Measurements from ENCODE around the gene KRT33A.
A peak's percentile ranks its signal among the peaks of the same experiment; 100 is the strongest.

Gene KRT33A

DNA sequence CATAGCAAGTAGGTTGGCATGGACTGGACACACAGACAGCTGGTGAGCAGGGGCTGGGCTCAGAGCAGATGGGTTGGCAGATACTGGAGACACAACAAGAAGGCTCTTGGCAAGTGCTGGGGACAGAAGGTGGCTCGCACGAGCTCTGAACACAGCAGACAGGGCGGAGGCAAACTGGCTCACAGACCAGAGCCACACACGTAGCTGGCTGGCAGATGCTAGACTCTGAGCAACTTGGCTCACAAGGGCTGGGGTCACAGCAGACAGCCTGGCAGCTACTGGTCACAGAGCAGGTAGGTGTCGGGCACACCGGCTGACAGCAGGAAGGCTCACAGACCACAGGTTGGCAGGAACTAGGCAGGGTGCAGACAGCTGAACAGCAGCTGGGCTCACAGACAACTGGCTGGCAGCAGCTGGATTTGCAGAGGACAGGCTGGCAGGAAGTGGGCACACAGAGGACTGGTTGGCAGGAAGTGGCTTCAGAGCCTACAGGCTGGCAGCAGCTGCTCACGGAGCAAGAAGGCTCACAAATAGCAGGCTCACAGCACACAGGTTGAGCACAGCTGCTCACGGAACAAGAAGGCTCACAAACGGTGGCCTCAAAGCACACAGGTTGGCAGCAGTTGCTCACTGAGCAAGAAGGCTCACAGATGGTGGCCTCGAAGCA is 42.2 kb downstream of the KRT33A start:
- Histone ChIP-seq H3F3A (ENCODE audit: insufficient read depth, low read length) (no peaks in the 10 kb centered on the region), H3K27me3 (ENCODE audit: insufficient read depth, low read length) (no peaks in the 10 kb centered on the region), H3K9me2 (ENCODE audit: low read depth, low read length) (no peaks in the 10 kb centered on the region), H2AFZ (ENCODE audit: low read length) (no peak overlapping the region), H3K4me1 (ENCODE audit: insufficient read depth, low read length, severe bottlenecking) (peaks cover 13% of the 10 kb centered on the region), H3K36me3 (ENCODE audit: insufficient read depth, low read length) (no peaks in the 10 kb centered on the region), H3K9me3 (ENCODE audit: low read length) (no peaks in the 10 kb centered on the region), H3K27ac (ENCODE audit: low read depth, low read length, poor library complexity, severe bottlenecking) (peak overlapping the region; percentile 26), H3K79me2 (ENCODE audit: insufficient read depth, low read length) (no peaks in the 10 kb centered on the region), H3K9ac (ENCODE audit: low read length) (no peak overlapping the region), H4K20me1 (ENCODE audit: insufficient read depth, low read length) (no peaks in the 10 kb centered on the region), H3K4me3 (ENCODE audit: low read depth, low read length, poor library complexity, severe bottlenecking) (peak overlapping the region; percentile 5), H3K4me2 (ENCODE audit: low read length) (peak overlapping the region; percentile 12; the same call in 1 of the 2 replicates)
- TF ChIP-seq, protein P1, sequence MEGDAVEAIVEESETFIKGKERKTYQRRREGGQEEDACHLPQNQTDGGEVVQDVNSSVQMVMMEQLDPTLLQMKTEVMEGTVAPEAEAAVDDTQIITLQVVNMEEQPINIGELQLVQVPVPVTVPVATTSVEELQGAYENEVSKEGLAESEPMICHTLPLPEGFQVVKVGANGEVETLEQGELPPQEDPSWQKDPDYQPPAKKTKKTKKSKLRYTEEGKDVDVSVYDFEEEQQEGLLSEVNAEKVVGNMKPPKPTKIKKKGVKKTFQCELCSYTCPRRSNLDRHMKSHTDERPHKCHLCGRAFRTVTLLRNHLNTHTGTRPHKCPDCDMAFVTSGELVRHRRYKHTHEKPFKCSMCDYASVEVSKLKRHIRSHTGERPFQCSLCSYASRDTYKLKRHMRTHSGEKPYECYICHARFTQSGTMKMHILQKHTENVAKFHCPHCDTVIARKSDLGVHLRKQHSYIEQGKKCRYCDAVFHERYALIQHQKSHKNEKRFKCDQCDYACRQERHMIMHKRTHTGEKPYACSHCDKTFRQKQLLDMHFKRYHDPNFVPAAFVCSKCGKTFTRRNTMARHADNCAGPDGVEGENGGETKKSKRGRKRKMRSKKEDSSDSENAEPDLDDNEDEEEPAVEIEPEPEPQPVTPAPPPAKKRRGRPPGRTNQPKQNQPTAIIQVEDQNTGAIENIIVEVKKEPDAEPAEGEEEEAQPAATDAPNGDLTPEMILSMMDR (IDR thresholded peaks at IDR 0.05; ENCODE audit: low read length): no peak
- TF ChIP-seq EZH2 (IDR thresholded peaks at IDR 0.05; ENCODE audit: borderline replicate concordance, low read length): no peak

DNA sequence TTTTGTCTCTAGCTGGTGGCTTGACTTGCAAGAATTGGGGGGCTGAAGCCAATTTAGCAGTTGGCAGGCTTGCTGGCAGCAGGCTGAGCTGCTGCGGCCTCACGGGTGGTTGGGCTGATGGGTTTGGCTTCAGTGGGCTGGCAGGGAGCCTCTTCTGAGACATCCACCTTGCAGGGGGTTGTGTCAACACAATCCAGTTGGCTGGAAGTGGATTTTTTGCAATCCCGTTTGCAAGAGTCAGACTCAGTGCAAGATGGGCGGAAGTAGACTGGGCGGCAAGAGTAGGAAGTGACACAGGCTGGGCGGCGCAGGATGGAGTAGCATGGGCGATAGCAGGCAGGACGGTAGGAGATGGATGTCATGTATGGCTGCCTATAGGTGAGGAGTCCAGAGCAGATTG is 43.0 kb downstream of the KRT33A start:
- no peak overlapping the region for H3K27ac ChIP-seq (ENCODE audit: low read depth, low read length, poor library complexity, severe bottlenecking)
- H3K9me2 ChIP-seq (ENCODE audit: low read depth, low read length): no peaks in the 10 kb centered on the region
- no peaks in the 10 kb centered on the region for H3F3A ChIP-seq (ENCODE audit: insufficient read depth, low read length)
- H3K9me3 ChIP-seq (ENCODE audit: low read length): no peaks in the 10 kb centered on the region
- no peak overlapping the region for H3K4me2 ChIP-seq (ENCODE audit: low read length)
- H3K27me3 ChIP-seq (ENCODE audit: insufficient read depth, low read length): no peaks in the 10 kb centered on the region
- H3K4me3 ChIP-seq (ENCODE audit: low read depth, low read length, poor library complexity, severe bottlenecking): no peak overlapping the region
- no peak overlapping the region for H3K9ac ChIP-seq (ENCODE audit: low read length)
- no peaks in the 10 kb centered on the region for H3K79me2 ChIP-seq (ENCODE audit: insufficient read depth, low read length)
- TF ChIP-seq, protein P1 (IDR thresholded peaks at IDR 0.05; ENCODE audit: low read length): no peak
- TF ChIP-seq EZH2 (IDR thresholded peaks at IDR 0.05; ENCODE audit: borderline replicate concordance, low read length): no peak
- H3K36me3 ChIP-seq (ENCODE audit: insufficient read depth, low read length): no peaks in the 10 kb centered on the region
- no peak overlapping the region for H2AFZ ChIP-seq (ENCODE audit: low read length)
- H4K20me1 ChIP-seq (ENCODE audit: insufficient read depth, low read length): no peaks in the 10 kb centered on the region
- H3K4me1 ChIP-seq (ENCODE audit: insufficient read depth, low read length, severe bottlenecking): peaks cover 13% of the 10 kb centered on the region

DNA sequence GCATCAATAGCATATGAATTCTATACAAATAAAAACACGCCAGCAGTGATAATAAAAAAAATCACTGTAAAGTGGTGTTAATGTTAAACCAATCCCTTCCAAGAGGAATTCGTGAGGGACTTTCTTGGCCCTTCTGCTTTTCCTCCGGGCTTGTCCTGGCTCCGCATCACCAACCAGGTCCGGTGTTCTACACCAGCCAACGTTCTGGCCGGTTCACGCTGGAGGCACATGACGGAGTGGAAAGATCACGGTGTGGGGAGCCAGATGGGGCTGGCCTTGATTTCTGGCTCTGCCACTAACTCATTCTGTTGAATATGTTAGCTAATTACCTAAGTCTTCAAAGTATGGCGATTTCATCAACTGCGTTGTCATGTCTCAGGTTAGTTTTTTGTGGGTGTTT is 46.5 kb downstream of the KRT33A start:
- no peak overlapping the region for H3K4me3 ChIP-seq (ENCODE audit: low read depth, low read length, poor library complexity, severe bottlenecking)
- TF ChIP-seq, protein P1 (IDR thresholded peaks at IDR 0.05; ENCODE audit: low read length): no peak
- TF ChIP-seq EZH2 (IDR thresholded peaks at IDR 0.05; ENCODE audit: borderline replicate concordance, low read length): no peak
- peaks cover 12% of the 10 kb centered on the region for H3K4me1 ChIP-seq (ENCODE audit: insufficient read depth, low read length, severe bottlenecking)
- H3K9me2 ChIP-seq (ENCODE audit: low read depth, low read length): no peaks in the 10 kb centered on the region
- H3K27me3 ChIP-seq (ENCODE audit: insufficient read depth, low read length): no peaks in the 10 kb centered on the region
- H3K79me2 ChIP-seq (ENCODE audit: insufficient read depth, low read length): no peaks in the 10 kb centered on the region
- no peak overlapping the region for H2AFZ ChIP-seq (ENCODE audit: low read length)
- H3K27ac ChIP-seq (ENCODE audit: low read depth, low read length, poor library complexity, severe bottlenecking): no peak overlapping the region
- H3K4me2 ChIP-seq (ENCODE audit: low read length): no peak overlapping the region
- H3K9me3 ChIP-seq (ENCODE audit: low read length): no peaks in the 10 kb centered on the region
- no peaks in the 10 kb centered on the region for H4K20me1 ChIP-seq (ENCODE audit: insufficient read depth, low read length)
- no peaks in the 10 kb centered on the region for H3K36me3 ChIP-seq (ENCODE audit: insufficient read depth, low read length)
- H3F3A ChIP-seq (ENCODE audit: insufficient read depth, low read length): no peaks in the 10 kb centered on the region
- H3K9ac ChIP-seq (ENCODE audit: low read length): no peak overlapping the region

All from OCI-LY1 (cell line).